ENCODE results near the gene EMC6.
"Not testable (repeated sequence)": the region's sequence is repeated elsewhere in the genome, so short reads cannot be mapped to it uniquely, and the experiment has no call there.

EMC6 gene

DNA sequence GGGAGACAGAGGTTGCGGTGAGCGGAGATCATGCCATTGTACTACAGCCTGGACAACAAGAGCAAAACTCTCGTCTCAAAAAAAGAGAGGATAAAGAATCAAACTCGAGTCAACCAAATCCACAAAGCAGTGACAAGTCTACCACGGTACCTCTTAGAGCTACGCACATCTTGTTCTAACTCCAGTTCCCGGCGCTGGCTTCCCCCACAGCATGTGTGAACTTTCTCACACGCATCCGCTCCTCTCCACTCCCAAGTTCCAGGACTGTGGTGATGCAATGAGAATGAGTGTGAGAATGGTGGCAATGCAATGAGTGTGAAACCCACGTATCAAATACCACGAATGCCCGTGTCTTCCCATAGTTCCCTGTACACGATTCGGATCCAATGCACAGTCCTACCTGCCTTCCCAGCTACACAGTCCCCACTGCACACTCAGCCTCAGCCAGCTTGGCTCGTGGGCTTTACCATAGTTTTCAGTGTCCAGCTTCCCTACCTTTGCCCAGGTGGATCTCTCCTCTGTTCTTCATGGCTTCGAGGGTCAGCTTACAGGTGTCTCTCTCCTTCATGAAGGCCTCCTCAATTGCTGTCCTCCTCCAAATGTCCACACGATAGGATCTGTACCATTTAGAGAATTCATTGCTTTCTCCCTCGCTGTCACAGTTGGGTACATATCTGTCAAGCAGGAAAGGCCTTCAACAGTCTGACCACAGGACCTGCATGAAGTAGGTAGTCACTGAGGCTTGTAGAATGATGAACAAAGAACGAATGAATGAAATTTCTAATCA lies 36.5 kb downstream of the EMC6 start:
- no peak overlapping the region for H3K4me3 ChIP-seq (ENCODE audit: low read depth, low read length)
- CTCF ChIA-PET: no interaction called here
- DNase-seq (ENCODE audit: low read depth, low spot score): no peak
- TF ChIP-seq, protein P1, sequence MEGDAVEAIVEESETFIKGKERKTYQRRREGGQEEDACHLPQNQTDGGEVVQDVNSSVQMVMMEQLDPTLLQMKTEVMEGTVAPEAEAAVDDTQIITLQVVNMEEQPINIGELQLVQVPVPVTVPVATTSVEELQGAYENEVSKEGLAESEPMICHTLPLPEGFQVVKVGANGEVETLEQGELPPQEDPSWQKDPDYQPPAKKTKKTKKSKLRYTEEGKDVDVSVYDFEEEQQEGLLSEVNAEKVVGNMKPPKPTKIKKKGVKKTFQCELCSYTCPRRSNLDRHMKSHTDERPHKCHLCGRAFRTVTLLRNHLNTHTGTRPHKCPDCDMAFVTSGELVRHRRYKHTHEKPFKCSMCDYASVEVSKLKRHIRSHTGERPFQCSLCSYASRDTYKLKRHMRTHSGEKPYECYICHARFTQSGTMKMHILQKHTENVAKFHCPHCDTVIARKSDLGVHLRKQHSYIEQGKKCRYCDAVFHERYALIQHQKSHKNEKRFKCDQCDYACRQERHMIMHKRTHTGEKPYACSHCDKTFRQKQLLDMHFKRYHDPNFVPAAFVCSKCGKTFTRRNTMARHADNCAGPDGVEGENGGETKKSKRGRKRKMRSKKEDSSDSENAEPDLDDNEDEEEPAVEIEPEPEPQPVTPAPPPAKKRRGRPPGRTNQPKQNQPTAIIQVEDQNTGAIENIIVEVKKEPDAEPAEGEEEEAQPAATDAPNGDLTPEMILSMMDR (IDR thresholded peaks at IDR 0.05; ENCODE audit: insufficient read depth, low read length, missing control alignments): no peak
- POLR2A ChIA-PET: no interaction called here

DNA sequence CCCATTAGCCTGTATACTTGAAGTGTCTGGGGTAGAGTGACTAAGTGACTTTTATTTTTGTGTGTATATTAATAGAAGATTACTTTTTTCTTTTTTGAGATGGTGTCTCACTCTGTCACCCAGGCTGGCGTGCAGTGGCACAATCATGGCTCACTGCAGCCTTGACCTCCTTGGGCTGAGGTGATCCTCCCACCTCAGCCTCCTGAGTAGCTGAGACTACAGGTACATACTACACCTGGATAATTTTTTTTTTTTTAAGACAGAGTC lies 37.0 kb downstream of the EMC6 start:
- H3K4me3 ChIP-seq (ENCODE audit: low read depth, low read length); POLR2A ChIA-PET; DNase-seq (ENCODE audit: low read depth, low spot score); CTCF ChIA-PET: not testable (repeated sequence)

DNA sequence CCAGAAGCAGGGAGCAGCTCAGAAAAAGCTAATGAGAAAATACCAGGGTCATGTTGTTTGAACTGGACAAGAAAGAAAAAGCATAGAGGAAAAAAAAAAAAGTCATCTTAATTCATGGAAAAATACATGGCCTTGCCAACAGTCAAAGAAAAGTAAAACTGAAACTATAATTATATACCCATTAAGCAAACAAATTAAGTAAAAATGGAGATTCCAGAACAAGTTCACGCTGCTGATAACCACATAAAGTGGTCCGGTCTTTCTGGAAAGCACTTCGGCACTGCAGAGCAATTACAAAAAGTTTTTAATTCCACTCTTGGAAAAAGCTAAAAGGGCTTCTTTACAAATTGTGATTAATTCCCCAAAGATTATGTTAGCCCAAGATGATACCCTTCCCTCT lies 39.8 kb downstream of the EMC6 start:
- no peak for DNase-seq (ENCODE audit: low read depth, low spot score)
- H3K4me3 ChIP-seq (ENCODE audit: low read depth, low read length): no peak overlapping the region
- TF ChIP-seq, protein P1 (IDR thresholded peaks at IDR 0.05; ENCODE audit: insufficient read depth, low read length, missing control alignments): no peak
- CTCF ChIA-PET: no interaction called here
- POLR2A ChIA-PET: interaction anchor here (1.1 kb wide), 1 partner anchor 40 kb away, joined by 3 read pairs; the partner anchor contains the start of gene TAX1BP3

DNA sequence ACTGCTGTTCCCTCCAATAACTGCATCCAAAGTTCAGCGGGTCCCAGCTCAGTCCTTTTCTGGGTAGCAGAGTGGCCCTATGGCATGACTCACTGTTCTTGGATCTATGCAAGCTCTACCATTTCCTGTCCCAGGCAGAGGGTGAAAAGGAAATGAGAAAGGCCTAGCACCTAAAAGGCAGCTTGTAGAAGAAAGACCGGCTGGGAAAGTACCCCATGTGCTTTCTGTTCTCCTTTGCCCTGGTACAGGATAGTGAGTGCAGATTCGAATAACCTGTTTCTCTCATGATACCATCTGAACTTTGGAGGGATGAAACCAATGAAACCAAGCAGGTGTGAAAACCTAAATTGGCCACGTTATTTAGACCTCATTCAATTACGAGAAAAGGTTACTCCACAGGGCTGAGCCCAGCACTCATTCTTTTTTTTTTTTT lies 42.4 kb downstream of the EMC6 start:
- no peak for DNase-seq (ENCODE audit: low read depth, low spot score)
- no peak overlapping the region for H3K4me3 ChIP-seq (ENCODE audit: low read depth, low read length)
- ChIA-PET POLR2A (interaction anchor here (0.6 to 0.7 kb wide), 2 partner anchors 16 to 135 kb away, joined by 3 read pairs; no protein-coding TSS in a partner anchor), CTCF (interaction anchor here (0.6 to 1.5 kb wide), 3 partner anchors 10 to 117 kb away, joined by 3 to 7 read pairs (median 3); no protein-coding TSS in a partner anchor)
- TF ChIP-seq, protein P1 (IDR thresholded peaks at IDR 0.05; ENCODE audit: insufficient read depth, low read length, missing control alignments): no peak

DNA sequence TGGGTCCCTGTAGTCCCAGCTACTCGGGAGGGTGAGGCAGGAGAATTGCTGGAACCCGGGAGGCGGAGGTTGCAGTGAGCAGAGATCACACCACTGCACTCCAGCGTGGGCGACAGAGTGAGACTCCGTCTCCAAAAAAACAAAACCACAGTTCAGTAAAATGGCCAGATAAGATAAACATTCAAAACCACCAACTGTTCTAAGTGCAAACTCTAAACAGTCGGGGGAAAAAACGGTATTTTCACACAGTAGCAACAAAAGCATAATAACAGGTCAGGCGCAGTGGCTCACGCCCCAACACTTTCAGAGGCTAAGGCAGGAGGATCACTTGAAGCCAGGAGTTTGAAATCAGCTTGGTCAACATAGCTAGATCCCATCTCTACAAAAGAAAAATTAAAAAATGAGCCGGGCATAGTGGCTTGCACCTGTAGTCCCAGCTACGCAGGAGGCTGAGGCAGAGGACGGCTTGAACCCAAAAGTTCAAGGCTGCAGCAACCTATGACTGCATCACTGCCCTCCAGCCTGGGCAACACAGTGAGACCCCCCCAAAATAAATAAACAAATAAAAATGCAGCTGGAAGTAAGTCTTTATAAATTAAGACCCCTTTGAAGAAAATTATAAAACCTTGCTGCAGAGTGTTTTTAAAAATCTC lies 44.3 kb downstream of the EMC6 start:
- TF ChIP-seq, protein P1 (IDR thresholded peaks at IDR 0.05; ENCODE audit: insufficient read depth, low read length, missing control alignments): no peak
- DNase-seq (ENCODE audit: low read depth, low spot score): no peak
- POLR2A ChIA-PET: no interaction called here
- no peak overlapping the region for H3K4me3 ChIP-seq (ENCODE audit: low read depth, low read length)
- CTCF ChIA-PET: no interaction called here

DNA sequence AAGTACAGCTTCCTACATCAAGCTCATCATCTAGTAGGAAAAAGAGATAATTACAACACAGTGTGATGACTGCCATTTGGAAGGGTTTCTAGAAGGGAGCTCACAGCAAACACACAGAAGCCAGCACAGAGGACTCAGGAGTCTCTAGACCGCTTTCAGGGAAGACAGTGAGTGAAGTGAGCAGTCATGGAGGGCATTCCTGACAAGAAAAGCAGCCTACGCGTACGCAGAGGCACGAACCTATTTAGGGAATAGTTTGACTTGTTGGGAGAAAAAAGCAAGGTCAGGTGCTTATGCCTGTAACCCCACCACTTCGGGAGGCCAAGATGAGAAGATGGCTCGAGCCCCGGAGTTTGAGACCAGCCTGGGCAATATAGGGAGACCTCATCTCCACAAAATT lies 46.7 kb downstream of the EMC6 start:
- ChIA-PET POLR2A (no interaction called here), CTCF (interaction anchor here (2.2 kb wide), 1 partner anchor 8 kb away, joined by 6 read pairs; the partner anchor contains the start of gene HASPIN)
- DNase-seq (ENCODE audit: low read depth, low spot score): no peak
- no peak overlapping the region for H3K4me3 ChIP-seq (ENCODE audit: low read depth, low read length)
- TF ChIP-seq, protein P1 (IDR thresholded peaks at IDR 0.05; ENCODE audit: insufficient read depth, low read length, missing control alignments): no peak

All from AG04449 (cell line).